ENCODE results near the gene CTXND1.

The CTXND1 gene

DNA sequence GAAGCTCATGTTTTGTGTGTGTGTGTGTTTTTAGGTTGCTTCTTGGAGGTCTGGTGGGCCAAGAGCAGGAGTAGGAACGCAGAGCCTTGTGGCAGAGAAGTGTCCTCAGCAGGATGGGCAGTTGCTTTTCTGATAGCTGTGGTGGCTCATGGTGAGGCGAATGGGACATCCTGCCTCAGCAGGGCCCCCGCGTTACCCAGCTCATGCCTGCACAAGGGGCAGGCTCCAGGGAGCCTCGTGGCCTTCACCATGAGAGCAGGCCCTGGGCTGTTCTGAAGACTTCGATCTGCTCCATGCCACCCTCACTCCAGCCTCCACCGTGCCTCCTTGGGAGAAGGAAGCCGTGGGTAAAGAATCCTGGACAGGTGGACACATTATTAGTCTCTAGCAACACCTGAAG is 33.4 kb upstream of the CTXND1 start:
- no peaks in the 10 kb centered on the region for H3K27me3 ChIP-seq (ENCODE audit: insufficient read depth, low read length, poor library complexity, severe bottlenecking)
- H3K4me3 ChIP-seq (ENCODE audit: low read length, poor library complexity, severe bottlenecking), result no peak overlapping the region
- no peaks in the 10 kb centered on the region for H3K9me2 ChIP-seq (replicated peaks; ENCODE audit: low read depth, low read length)
- H3K9ac ChIP-seq (ENCODE audit: low read depth, low read length, poor library complexity, severe bottlenecking), result no peak overlapping the region
- H3F3A ChIP-seq (ENCODE audit: low read depth), result no peaks in the 10 kb centered on the region
- H3K4me2 ChIP-seq (ENCODE audit: low read depth, low read length, poor library complexity, severe bottlenecking), result no peak overlapping the region
- TF ChIP-seq EZH2phosphoT487 (IDR thresholded peaks at IDR 0.05; ENCODE audit: borderline replicate concordance), result no peak
- TF ChIP-seq, protein P1, sequence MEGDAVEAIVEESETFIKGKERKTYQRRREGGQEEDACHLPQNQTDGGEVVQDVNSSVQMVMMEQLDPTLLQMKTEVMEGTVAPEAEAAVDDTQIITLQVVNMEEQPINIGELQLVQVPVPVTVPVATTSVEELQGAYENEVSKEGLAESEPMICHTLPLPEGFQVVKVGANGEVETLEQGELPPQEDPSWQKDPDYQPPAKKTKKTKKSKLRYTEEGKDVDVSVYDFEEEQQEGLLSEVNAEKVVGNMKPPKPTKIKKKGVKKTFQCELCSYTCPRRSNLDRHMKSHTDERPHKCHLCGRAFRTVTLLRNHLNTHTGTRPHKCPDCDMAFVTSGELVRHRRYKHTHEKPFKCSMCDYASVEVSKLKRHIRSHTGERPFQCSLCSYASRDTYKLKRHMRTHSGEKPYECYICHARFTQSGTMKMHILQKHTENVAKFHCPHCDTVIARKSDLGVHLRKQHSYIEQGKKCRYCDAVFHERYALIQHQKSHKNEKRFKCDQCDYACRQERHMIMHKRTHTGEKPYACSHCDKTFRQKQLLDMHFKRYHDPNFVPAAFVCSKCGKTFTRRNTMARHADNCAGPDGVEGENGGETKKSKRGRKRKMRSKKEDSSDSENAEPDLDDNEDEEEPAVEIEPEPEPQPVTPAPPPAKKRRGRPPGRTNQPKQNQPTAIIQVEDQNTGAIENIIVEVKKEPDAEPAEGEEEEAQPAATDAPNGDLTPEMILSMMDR (conservative IDR thresholded peaks at IDR 0.05; ENCODE audit: low read length), result no peak
- H2AFZ ChIP-seq (ENCODE audit: low read length), result no peak overlapping the region
- no peaks in the 10 kb centered on the region for H3K4me1 ChIP-seq (ENCODE audit: insufficient read depth, low read length, poor library complexity, severe bottlenecking)
- H3K9me3 ChIP-seq (ENCODE audit: insufficient read depth, low read depth, low read length), result no peaks in the 10 kb centered on the region
- H3K79me2 ChIP-seq (ENCODE audit: insufficient read depth, low read length), result no peaks in the 10 kb centered on the region
- no peaks in the 10 kb centered on the region for H3K36me3 ChIP-seq (ENCODE audit: insufficient read depth, low read length)
- H4K20me1 ChIP-seq (ENCODE audit: insufficient read depth, low read length, poor library complexity, severe bottlenecking), result no peaks in the 10 kb centered on the region

DNA sequence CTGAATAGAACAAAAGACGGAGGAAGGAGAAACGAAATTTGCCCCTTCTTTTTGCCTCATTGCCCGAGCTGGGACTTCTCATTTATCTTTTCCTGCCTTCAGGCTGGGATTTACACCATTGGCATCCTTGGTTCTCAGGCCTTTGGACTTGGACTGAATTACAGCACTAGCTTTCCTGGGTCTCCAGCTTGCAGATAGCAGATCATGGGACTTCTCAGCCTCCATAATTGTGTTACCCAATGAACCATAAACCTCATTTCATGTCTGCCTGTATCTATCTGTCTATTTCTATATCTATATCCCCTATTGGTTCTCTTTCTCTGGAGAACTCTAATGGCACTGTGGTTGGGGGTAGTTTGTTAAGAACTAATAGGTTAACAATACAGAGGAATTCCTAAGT is 31.5 kb upstream of the CTXND1 start:
- Histone ChIP-seq H3K9me2 (replicated peaks; ENCODE audit: low read depth, low read length) (no peaks in the 10 kb centered on the region), H3K9me3 (ENCODE audit: insufficient read depth, low read depth, low read length) (no peaks in the 10 kb centered on the region; the same call in 1 of the 2 replicates), H3F3A (ENCODE audit: low read depth) (no peaks in the 10 kb centered on the region), H4K20me1 (ENCODE audit: insufficient read depth, low read length, poor library complexity, severe bottlenecking) (no peaks in the 10 kb centered on the region), H3K27me3 (ENCODE audit: insufficient read depth, low read length, poor library complexity, severe bottlenecking) (no peaks in the 10 kb centered on the region), H3K4me3 (ENCODE audit: low read length, poor library complexity, severe bottlenecking) (no peak overlapping the region), H3K9ac (ENCODE audit: low read depth, low read length, poor library complexity, severe bottlenecking) (no peak overlapping the region), H3K79me2 (ENCODE audit: insufficient read depth, low read length) (no peaks in the 10 kb centered on the region), H3K4me2 (ENCODE audit: low read depth, low read length, poor library complexity, severe bottlenecking) (no peak overlapping the region), H3K36me3 (ENCODE audit: insufficient read depth, low read length) (no peaks in the 10 kb centered on the region), H3K4me1 (ENCODE audit: insufficient read depth, low read length, poor library complexity, severe bottlenecking) (no peaks in the 10 kb centered on the region), H2AFZ (ENCODE audit: low read length) (no peak overlapping the region)
- TF ChIP-seq, protein P1 (conservative IDR thresholded peaks at IDR 0.05; ENCODE audit: low read length), result no peak
- no peak for TF ChIP-seq EZH2phosphoT487 (IDR thresholded peaks at IDR 0.05; ENCODE audit: borderline replicate concordance)

DNA sequence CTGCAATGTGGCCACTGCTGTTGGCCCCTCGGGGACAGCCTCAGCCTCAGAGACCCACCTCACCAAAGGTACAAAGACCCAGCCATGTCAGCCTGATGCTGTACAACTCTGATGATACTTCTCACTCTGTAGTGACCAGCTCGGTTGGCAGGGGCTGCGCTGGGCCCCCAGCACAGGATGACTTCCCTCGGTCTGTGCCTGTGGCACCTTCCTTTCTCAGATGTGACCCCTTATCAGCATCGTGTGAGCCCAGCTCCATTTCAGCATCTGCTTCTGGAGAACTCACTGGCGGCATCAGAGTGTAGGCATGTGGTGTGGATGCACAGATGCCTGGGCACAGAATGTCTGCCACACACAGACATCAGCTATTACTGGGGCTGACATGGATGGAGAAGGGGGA is 25.1 kb upstream of the CTXND1 start:
- H3K9ac ChIP-seq (ENCODE audit: low read depth, low read length, poor library complexity, severe bottlenecking), result no peak overlapping the region
- H3K36me3 ChIP-seq (ENCODE audit: insufficient read depth, low read length), result no peaks in the 10 kb centered on the region
- H3K9me3 ChIP-seq (ENCODE audit: insufficient read depth, low read depth, low read length), result no peaks in the 10 kb centered on the region; the same call in 1 of the 2 replicates
- TF ChIP-seq, protein P1 (conservative IDR thresholded peaks at IDR 0.05; ENCODE audit: low read length), result no peak
- TF ChIP-seq EZH2phosphoT487 (IDR thresholded peaks at IDR 0.05; ENCODE audit: borderline replicate concordance), result no peak
- H3K27me3 ChIP-seq (ENCODE audit: insufficient read depth, low read length, poor library complexity, severe bottlenecking), result no peaks in the 10 kb centered on the region
- H3K79me2 ChIP-seq (ENCODE audit: insufficient read depth, low read length), result no peaks in the 10 kb centered on the region
- no peaks in the 10 kb centered on the region for H4K20me1 ChIP-seq (ENCODE audit: insufficient read depth, low read length, poor library complexity, severe bottlenecking)
- H3K9me2 ChIP-seq (replicated peaks; ENCODE audit: low read depth, low read length), result no peaks in the 10 kb centered on the region
- H3K4me1 ChIP-seq (ENCODE audit: insufficient read depth, low read length, poor library complexity, severe bottlenecking), result no peaks in the 10 kb centered on the region
- H3F3A ChIP-seq (ENCODE audit: low read depth), result no peaks in the 10 kb centered on the region
- H3K4me3 ChIP-seq (ENCODE audit: low read length, poor library complexity, severe bottlenecking), result no peak overlapping the region
- H2AFZ ChIP-seq (ENCODE audit: low read length), result no peak overlapping the region
- no peak overlapping the region for H3K4me2 ChIP-seq (ENCODE audit: low read depth, low read length, poor library complexity, severe bottlenecking)

All from Loucy (cell line).